ENCODE measurements around the gene SORCS1. TPM values are rescaled to one million over a fixed set of nuclear protein-coding genes. Genes with fewer than 3 reads are reported as not detected.

Gene SORCS1
- total RNA-seq, 1 donor from 2014 or later: not detected

DNA sequence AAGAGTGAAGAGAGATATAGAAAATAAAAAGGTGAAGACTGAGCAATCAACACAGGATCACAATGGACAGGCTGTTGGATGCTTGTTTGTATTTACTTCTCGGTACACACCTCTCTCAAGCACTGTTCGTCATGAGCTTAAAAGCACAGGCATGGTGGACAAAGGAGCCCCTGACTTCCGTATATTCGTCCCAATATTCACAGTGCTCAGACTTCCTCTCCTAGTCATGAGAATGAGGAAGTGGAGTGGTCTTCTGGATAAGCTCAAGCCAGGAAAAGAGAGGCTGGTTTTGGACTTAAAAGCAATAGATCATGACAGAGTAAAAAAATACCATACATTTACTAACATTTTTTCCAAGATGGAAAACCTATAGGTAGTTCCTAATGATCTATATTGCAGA lies 172.5 kb downstream of the SORCS1 start:
- DNase-seq (ENCODE audit: low read depth in 2 of 2): no peak

DNA sequence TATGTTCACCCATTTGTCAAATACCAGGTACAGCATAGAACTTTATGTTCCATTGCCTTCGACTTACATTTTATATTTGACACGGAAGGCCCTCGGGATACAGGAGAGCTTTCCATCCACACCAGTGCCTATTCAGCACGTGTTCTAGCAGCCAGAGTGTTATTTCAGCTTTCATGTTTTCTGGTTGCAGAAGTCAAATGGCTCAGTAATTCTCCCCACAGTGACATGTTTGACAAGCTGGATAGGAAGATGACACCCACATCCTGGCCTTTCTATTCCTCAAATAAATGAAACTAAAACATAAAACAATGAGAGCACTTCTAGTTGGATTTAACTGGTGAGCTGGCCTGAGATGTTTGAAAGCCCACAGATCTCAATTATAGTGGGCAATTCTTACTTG lies 173.4 kb downstream of the SORCS1 start:
- no peak for DNase-seq (ENCODE audit: low read depth in 2 of 2)

DNA sequence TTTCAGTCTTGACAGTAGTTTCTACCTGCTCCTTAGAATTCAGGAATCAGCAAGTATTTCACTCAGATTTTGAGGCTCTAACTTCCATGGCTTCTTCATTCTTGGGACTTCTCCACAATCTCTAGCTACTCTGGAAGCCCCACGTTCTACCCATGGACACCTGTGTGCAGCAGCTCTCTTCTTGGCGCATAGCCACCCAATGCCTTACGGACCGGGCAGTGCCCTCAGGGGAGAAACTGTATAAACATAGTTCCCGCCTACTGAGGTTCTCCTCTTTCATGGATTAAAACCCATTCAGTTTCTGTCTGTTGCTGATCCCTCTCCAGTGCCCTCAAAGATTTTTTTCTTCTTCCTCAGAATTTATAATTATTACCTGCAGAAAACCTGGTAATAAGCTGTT lies 177.1 kb downstream of the SORCS1 start:
- no peak for DNase-seq (ENCODE audit: low read depth in 2 of 2)

DNA sequence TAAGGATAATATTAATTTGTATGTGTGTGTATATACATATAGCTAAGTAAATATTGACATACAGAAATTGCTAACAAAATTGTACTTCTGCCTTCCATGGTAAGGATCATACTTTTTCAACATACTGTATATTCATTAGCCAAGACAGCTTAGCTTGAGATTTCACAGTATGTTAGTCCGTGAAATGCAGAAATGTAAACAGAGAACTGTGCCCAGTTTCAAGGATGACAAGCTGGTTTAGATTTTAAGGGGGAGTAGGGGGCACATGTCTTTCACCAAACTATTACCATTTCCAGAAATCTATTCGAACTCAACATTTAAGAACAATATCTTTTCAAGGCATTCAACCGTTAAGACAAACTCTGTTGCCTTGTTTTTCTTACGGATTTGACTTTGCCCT lies 182.2 kb downstream of the SORCS1 start:
- DNase-seq (ENCODE audit: low read depth in 2 of 2): no peak

DNA sequence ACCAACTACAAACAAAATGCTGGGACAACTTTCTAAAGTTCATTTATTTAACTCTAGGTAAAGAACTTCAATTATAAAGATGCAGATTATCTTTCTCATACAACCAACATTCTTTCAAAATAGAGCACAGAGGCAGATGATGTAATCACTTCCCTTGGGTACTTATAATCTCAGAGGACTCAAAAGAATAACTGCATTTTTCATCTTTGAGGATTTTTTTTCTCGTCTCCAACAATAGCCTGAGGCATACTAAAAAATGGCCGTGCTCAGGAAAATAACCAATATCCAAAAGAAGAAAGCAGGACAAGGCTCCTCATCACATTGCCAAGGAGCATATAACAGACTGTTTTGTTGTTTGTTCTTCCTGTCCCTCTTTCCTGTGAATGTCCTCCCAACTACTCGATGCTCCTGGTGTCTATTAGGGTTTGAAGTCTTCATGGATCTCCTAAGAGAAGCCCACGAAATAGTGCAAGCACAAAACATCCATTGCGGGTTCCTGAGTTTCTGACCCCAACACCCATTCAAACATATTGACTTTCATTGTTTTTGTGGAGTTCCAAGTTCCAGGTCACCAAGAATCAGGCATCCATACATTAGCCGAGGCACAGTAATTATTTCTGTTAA lies 182.9 kb downstream of the SORCS1 start:
- DNase-seq (ENCODE audit: low read depth in 2 of 2): no peak

DNA sequence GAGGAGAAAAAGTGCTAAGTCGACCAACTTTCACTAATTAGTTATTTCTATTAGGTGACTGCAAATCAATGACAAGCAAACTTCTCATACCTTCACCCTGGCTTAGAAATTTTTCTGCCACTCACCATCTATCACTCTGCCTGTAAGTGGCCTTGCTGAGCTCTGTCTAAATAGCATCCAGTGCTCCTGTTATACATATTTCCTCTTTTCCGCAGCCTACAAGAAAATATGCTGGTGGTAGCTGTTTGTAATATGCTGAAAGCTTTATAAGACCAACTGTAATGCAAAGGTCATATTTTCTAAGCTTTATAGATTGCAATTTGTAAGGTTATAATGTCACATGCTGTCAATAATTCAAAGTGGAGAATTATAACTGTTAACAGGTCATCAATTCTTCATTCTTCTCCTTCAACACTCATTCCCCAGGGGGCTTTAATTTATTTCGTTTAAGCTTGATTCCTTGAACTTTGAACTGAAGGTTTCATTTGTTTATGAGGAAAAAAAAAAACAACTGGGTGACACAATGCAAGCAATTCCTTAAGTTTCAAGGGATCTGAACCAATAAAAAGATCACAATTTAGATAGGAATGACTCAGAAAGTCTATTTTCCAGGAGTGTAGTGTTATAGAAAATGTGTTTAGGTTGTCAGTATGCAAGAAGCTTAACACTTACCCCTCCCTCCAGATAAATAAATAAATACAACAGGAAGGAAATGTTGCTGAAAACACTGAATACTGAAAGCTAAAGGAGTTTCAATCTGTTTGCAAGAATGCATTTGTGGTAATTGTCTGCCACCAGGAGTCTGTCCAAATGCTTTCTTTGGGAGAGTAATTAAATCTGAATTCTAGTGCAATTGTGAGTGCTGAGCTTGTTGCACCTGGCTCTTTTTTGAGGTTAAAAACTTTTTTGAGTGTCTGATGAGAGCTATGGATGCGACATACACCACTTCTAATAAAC lies 183.7 kb downstream of the SORCS1 start:
- DNase-seq (ENCODE audit: low read depth in 2 of 2): no peak

DNA sequence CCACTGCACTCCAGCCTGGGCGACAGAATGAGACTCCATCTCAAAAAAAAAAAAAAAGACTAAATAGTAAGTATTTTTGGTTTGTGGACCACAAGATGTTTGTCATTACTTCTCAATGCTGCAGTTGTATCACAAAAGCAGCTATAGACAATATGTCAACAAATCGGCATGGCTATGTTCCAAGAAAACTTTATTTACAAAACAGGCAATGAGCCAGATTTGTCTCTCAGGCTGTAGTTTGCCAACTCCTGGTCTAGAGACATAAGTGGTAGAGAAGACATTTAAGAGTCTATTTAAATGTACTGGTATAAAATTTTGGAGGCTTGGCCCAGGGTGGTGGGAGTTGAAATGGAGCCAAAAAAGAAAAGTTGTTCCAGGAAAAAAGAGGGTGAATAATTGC lies 185.8 kb downstream of the SORCS1 start:
- DNase-seq (ENCODE audit: low read depth in 2 of 2): no peak

DNA sequence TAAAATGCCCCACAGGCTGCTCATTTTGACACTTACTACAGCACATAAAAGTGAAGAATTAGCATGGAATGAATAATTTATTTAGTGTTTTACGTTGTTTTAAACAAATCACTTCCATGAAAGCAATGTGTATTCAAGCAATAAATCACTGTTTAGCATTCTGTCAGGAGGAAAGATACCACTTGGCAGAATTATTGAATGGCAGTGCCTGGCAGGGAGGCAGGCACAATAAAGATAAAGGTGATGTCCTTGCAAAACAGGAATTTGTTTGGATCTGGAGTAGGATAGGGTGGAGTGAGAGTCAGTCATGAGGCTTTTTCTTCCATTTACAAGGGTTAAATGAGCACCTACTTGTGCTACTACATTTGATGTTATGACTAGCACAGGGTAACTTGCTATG lies 190.8 kb downstream of the SORCS1 start:
- no peak for DNase-seq (ENCODE audit: low read depth in 2 of 2)

DNA sequence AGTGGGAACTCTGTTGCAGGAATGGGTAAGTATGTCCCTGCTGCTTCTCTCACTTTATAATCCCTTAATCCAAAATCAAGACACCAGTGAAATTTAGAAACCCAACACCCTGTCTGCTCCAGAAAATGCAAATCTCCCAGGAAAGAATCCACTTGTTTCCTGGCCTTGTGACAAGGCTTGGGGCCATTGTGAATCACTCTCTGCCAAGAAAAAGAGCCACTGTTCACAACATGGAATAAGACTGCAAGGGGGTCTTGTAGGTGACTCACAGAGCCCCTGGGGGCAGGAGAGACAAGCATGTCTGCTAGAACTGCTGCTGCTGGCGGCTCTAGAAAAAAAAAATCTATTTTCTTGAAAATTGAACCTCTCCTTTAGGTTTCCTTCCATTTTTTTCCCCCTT lies 191.2 kb downstream of the SORCS1 start:
- no peak for DNase-seq (ENCODE audit: low read depth in 2 of 2)

DNA sequence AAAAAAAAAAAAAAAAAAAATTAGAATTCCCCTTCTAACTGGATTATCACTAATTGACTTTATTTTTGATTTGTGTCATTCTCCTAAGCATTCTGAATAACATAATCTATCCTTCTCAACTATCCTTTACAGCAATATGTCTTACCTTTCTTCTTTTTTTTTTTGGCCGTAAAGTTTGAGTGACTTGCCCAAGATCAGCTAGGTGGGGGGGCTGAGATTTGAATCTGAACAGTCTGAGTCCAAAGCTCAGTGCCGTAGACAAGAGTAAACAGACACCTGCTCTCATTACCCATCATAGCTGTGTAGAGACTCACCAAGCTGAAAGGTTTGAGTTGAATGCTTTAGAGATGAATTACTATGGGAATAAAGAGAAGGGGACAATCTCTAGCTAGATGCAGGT lies 192.1 kb downstream of the SORCS1 start:
- DNase-seq (ENCODE audit: low read depth in 2 of 2): no peak

DNA sequence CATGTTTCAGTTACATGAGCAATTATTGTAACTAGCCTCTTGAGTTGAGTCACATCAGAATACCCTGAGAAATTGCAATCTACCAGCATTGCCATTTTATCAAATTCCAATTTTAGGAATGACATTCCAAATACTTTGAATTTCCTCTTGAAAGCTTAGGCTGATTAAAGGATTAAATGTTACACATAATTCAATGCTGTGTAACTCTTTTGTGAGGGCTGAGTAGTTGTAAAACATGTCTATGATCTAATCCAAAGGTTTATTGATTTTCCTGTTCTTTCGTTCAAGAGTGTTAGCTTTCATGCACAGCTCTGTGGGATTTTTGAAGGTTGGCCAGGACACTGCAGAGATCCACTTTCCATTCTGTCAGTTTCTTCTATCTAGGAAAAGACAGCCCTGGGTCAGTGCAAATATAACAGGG lies 193.1 kb downstream of the SORCS1 start:
- no peak for DNase-seq (ENCODE audit: low read depth in 2 of 2)

DNA sequence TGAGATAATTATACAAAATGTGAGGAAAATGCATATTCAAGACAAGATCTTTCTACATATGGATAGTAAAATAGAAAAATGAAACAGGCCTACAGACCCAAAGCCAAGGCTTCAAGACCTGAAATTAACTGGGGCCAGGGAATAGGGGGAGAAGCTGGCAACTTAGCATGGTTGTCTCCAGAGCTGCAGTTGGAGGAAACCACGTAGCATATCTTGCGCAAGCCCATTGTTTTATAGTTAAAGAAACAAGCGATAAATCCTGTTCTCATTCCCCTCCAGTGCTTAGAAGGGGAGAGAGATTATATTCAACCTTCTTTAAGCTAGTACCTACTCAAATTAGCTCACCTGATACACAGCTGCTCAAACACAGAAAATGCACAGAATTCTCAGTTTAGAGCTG lies 197.1 kb downstream of the SORCS1 start:
- no peak for DNase-seq (ENCODE audit: low read depth in 2 of 2)

DNA sequence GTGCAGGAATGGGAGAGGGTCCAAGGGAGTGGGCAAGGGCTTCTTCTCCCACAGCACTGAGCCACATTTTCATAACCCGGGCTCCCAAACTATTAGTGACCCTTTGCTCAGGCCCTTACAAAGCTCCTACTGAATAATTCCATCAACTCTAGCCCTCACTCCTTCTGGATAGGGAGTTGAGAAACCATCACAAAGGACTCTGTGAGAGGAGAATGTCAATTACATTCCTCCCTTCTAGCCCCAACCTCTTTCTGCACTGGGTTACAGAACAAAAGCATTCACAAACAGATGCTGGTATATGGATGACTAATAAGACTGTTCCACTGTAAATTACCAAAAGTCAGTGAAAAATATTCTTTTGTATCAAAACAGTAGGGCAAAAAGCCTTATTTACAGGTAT lies 203.7 kb downstream of the SORCS1 start:
- DNase-seq (ENCODE audit: low read depth in 2 of 2): no peak

DNA sequence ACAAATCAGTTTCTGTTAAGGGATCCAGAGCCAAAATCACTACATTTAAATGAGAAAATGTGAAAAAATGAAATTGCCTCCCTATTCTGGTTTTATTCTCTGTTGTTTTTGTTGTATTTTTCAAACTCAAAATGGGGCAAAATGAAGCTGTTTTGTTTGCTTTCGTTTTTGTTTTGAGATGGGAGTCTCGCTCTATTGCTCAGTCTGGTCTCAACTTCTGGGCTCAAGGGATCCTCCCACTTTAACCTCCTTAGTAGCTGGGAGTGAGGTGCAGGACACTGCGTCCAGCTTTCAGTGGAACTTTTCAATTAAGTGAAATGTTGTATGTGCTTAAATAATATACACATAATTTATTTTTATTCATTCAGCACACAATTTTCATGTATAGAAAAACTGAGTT lies 205.0 kb downstream of the SORCS1 start:
- DNase-seq (ENCODE audit: low read depth in 2 of 2): no peak

DNA sequence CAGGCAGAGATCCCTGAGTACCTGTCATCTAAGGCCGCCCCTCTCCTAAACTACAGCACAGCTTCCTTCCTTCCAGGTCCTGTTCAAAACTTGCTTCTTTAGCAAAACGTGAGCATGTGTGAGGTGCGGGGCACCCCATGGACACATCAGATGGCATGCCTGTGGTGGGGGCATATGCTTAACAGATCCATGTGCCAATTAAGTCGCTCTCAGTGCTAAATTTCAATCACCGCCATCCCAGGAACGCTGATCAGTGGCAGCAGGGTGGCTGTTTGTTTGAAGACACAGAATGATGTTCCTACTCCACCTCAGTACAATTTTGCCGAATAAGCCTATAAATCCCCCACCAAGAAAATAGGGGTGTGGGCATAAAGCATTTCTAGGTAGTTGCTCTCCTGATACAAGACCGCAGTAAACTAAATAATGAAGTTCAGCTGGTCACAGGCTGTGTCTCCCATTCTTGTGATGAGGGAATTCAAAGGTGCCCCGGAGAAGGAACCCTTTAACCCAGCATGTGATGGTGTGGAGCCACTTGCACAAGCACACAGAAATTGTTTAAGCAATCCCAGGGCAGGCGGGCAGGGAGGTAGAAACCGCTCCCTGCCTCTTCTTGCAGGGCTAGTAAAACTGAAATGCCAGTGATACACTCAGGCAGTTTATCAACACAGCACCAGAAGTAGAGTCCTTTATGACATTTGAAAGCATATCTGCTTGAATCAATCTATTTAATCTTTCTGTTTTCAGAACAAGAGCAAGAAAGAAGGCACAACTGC lies 205.7 kb downstream of the SORCS1 start:
- DNase-seq (ENCODE audit: low read depth in 2 of 2): no peak

DNA sequence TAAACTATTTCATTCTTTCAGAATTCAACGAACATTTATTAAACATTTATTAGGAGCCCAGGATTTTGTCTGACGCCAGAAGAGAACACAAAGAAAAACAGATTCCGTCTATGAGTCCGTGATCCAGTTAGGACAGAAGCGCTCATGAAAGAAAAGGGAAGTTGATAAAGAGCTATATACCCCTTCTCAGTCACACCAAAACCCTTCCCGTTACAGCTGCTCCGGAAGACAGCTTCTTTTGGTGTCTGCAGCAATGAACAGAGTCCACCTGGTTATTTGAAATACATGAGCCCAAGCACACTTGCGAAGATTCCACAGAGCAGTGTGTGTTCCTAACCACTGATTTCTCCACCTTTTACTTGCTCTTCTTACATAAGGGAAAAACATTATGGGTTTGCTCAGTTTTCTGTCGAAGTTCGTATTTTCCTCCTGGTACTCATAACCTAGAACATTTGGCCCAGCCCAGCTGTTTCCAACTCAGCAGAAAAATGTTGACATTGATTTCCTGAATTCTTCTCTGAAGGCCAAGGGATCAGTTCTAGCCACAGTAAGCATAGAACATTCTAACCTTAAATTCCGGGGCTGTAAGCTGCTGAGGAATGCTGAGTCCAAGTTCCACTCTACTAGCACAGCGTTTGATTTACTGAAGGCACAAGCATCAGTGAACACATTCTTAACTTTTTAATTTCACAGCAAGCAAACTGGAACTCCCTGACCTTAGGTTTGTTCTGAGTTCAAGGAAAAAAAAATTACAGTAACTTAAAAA lies 206.5 kb downstream of the SORCS1 start:
- DNase-seq (ENCODE audit: low read depth in 2 of 2): no peak

DNA sequence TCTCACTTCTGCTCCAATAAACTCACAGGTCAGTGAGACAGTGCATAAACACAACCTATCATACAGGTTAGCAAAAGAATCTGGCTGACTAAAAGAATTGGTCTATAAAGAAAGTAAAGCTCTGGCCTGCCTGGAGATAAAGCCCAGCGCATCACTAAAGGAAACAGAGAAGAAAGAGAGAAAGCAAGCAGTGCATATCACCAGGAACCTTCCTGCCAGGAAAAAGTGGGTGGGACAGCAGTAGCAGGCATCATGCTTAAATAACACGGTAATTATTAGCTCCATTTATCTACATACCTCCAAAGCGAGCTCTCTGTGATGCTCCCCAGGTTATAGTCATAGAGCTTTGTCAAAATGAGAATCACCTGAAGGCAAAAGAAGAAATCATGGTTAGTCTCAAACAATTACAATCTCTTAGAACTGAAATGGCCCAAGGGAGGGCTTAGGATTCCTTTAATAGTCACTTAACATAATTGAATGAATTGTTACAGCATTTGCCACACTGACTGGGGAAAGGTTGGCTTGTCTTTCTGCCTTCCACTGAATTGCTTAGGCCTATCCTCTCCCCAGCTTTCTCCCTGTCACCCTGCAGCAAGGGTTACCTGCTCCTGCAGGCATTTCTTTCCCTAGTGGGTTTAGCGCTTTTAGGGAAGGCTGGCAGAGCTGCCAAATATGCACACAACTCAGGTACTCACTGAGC lies 208.1 kb downstream of the SORCS1 start:
- DNase-seq (ENCODE audit: low read depth in 2 of 2): no peak

DNA sequence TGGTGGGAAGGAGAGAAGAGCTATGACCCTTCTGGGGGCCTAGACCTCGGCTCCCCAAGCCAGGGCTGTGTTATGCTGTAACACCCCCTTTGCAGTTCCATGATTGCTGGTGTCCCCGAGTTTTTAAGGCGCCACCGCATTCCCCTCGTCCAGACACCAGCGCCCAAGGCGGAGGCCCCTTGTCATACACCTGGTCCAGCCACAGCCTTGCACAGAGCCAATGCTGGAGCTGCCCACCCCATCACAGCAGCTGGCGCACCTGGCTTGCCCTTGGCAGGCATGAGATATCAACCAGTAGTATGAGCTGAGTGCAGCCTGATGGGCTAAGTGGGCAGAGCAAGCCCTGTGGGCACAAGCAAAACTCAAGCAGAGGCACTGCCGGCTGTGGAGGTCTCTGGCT lies 209.4 kb downstream of the SORCS1 start:
- no peak for DNase-seq (ENCODE audit: low read depth in 2 of 2)

DNA sequence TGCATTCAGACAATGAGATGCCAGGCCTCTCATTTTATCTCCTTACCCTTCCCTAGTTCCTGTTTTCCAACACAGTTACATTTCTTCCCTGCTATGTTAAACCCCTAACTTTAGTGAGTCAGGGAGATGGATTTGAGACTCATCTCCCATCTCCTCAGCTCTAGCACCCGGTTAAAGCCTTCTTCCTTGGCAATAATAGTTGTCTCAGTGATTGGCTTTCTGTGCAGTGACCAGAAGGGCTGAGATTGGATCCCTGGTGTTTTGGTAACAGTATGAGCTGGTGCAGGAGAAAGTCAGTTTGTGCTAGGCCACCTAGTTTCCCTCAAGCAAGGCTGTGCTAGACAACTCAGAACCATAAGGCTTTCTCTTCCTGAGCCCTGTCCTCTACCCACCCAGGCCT lies 212.5 kb downstream of the SORCS1 start:
- DNase-seq (ENCODE audit: low read depth in 2 of 2): no peak

DNA sequence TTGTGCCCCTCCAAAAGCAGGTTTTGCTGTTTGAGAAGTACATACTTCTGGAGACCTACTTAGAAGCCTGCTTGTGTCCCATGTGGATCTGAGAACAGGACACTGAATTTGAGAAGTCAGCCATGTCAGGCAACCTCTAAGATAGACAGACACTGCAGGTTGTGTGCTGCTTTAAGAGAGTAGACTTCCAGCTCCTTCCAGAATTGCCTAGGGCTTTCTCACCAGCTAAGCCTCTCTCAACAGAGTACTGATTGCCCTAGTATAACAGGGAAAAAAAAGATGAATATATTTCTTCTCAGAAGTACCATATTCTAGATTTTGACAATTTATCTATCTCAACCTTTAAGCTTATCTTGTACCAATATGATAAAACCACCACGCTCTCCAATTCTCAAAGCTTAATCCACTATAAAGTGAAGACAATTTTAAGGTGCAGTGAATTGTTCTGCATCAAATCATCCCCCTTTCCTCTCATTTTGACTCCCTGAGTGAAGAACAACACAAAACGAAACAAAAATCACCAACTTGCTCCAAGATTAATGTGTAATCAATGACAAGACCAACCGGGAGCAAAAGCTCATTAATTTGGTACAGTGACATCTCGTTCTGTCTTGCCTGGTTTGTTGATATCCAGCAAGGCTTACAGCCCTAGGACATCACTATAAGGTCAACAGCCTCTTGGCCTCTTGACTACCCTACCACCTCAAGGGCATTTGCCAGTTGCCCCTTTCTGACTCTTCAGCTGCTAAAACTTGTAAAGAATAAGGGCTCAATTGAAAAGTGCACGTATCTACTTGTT lies 214.6 kb downstream of the SORCS1 start:
- no peak for DNase-seq (ENCODE audit: low read depth in 2 of 2)
